LoVo (cell line): ENCODE results near the gene NR5A1.

Source experiments
- DNase-seq: peaks from one replicate; pipeline ENCODE4 v3.0.0-alpha.2; 2016; ENCODE audit warnings: low spot score

The NR5A1 gene

DNA sequence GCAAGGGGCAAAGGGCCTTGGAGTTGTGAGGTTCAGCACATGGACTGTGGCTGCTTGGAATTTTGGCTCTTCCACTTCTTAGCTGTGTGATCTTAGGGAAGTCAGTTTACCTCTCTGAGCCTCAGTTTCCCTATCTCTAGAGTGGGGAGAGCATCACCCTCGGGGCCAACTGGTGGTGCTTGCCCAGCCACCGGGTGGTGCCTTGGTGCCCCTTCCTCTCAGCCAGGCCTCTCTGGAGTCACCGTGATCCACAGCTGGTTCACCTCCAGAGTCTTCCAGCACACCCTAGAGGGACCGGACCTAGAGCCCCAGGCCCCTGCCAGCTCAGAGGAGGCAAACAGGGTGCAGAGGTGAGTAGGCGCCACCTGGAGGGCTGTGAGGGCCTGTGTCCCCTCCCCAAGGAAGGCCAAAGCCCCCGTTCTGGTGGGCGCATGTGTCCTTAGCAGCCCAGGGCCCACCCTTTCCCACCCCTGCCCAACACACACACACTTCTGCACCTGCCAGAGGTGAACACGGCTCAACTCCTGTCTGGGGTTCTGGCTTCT, 49.2 kb downstream of the NR5A1 start:
- no peak for DNase-seq

DNA sequence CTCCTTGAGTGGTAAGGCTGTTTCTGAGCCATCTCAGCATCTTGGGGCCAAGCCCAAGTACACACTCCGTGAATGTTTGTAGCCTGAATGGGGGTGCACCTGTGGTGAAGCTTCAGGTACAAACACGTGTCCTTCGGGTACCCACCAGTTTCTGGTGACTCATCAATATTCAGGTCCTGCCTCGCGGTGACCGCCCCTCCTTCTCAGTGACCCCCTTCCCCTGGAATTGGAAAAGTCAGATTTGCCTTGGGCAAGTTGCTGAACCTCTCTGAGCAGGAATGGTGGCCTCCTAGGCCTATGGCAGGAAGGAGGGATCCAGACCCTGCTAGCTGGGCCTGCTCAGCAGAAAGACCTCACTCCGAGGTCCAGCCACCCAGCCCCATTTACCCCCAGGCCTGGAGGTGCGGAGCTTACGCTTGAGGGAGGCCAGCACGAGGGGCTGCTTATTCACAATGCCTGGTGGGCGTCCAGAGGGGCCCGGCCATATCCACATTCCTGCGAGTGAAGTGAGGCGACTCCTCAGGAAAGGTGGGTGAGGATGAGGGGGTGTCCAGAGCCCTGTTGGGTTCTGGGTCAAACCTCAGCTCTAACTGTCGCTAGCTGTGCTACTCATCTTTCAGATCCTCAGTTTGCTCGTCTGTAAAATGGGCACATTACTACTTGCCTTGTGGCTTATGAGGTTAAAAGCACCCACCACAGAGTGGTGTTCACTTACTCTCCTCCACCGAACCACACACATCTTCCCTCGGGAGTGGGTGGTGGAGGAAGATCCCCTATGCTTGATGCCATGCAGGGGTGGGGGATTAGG, 49.9 kb downstream of the NR5A1 start:
- DNase-seq = no peak

DNA sequence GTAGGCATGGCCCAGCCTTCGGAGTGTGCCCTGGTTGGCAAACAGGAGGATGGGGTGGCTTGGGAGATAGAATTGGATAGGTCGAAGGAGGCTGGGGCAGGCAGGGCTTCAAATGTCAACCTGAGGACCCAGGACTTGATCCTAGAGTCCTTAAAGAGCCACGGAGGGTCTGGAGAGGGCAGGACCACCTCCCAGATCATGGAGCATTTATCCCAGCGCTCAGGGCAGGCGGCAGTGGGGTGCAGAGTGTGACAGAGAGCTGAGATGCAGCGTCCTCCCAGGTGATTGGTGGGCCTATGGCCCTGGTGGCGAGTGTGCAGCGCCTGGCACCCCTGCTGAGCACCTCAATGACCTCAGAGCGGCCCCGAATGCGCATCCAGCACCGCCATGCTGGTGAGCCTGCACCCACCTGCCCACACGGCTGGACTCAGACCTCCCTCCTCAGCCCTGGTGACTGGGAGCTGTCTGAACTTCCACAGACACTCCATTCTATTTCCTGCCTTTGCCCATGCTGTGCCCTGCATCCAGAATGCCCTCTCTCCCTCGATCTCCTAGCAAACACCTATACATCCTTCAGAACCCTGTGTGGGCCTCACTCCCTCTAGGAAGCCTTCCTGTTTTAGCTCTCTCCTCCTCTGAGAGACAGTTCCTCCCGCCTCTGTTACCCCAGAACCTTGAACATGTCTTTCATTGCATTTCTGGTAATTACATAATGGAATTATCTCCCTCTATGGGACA, 50.7 kb downstream of the NR5A1 start:
- DNase-seq = no peak

DNA sequence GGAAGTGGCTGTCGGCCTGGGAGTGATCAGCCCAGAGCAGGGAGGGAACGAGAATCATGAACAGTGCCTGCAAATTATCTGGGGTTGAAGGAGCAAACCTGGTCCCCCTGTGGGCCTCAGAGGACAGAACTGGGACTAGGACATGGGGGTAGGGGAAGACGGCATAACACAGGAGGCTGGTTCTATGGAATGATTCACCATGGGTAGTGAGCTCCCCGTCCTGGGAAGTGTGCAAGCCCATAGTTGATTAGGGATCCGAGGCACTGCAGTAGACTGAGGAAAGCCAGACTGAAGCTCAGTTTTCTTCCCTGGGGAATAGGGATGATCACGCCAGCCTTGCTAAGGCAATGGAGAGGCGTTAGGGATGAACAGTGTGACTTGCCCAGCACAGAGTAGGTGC, 51.4 kb downstream of the NR5A1 start:
- DNase-seq = no peak

DNA sequence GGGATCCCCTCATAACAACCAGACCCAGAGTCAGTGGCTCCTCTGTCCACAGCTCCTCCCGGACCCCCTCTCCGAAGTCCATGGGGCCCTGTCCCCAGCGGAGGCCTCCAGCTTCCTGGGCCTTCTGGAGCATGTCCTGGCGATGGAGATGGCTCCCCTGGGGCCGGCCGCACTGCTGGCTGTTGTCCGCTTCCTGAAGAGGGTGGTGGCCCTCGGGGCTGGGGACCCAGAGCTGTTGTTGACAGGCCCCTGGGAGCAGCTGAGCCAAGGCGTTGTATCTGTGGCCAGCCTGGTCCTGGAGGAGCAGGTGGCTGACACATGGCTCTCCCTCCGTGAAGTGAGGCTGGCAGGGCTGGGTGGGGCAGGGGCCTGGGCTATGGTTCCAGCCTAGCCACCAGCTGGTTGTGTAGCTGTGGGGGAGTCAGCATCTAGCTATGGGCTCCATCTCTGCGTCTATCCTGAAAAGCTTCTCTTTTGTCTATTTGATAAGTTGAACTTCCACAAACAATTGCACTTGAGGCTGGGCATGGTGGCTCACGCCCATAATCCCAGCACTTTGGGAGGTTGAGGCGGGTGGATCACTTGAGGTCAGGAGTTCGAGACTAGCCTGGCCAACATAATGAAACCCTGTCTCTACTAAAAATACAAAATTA, 52.3 kb downstream of the NR5A1 start:
- no peak for DNase-seq

DNA sequence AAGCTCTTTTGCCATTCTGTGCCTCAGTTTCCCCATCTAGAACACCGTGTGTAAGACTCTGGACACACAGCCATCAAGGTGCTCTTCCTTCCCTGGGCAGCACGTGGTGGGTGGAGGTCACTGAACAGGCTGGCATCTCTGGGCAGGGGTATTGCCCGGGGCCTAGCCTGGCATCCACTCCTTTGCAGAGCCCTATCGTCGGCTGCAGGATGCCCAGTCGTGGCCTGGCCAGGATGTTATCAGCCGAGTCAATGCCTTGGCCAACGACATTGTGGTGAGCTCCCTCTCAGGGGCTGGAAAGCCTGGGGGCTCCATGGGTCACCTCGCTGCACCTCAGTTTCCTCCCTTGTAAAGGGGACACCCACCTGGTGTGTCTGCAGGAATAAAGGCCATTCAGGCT, 52.9 kb downstream of the NR5A1 start:
- DNase-seq = no peak

DNA sequence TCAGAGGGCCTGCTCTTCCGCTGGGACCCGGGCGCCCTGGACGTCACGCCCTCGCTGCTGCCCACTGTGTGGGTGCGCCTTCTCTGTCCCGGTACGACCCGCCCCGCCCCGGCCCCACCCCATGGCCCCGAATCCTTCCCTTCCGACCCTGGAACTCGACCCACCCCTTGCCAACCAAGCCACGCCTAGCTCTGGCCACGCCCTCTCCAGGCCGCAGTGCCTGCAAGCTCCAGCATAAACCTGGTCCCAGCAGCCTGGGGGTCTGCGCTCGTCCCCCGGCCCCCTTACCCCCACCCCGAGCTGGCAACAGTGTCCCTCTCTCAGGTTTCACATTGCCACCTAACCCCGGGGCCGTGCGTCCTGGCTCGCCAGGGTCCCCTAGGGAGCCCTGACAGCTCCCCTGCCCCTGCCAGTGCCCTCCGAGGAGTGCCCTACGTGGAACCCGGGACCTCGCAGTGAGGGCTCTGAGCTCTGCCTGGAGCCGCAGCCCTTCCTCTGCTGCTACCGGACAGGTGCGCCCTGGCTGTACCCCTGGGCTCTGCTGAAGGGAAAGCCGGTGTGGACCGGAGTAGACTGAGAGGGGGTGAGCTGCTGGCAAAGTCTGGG, 53.5 kb downstream of the NR5A1 start:
- peak; percentile 36 for DNase-seq

DNA sequence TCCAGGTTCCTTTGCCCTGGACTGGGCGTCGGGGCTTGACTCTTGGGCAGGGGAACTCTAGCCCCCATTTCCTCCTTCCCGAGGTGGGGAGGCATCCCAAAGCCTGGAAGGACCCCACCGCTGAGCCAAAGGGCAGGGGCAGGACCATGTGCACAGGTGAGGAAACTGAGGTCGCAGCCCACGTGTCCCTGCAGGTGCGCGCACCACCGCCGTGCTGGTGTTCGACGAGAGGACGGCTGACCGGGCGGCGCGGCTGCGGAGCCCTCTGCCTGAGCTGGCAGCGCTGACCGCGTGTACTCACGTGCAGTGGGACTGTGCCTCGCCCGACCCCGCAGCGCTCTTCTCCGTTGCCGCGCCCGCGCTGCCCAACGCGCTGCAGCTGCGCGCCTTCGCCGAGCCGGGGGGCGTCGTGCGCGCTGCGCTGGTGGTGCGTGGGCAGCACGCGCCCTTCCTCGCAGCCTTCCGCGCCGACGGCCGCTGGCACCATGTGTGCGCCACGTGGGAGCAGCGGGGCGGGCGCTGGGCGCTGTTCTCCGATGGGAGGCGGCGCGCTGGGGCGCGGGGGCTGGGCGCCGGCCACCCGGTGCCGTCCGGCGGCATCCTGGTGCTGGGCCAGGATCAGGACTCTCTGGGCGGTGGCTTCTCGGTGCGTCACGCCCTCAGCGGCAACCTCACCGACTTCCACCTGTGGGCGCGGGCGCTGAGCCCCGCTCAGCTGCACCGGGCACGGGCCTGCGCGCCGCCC, 54.2 kb downstream of the NR5A1 start:
- DNase-seq = no peak

DNA sequence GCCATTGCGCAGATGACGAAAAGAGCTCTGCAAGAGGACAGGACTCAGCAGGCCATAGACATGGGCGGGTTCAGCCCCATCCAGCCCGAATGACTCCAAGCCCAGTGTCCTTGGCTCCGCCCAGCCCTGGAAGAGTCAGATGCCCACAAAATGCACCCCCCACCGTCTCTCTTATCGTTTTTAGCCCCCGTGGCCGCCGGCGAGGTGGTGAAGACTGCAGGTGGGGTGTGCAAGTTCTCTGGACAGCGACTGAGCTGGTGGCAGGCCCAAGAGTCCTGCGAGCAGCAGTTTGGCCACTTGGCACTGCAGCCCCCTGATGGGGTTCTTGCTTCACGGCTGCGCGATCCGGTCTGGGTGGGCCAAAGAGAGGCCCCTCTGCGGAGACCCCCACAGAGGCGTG, 54.9 kb downstream of the NR5A1 start:
- no peak for DNase-seq

DNA sequence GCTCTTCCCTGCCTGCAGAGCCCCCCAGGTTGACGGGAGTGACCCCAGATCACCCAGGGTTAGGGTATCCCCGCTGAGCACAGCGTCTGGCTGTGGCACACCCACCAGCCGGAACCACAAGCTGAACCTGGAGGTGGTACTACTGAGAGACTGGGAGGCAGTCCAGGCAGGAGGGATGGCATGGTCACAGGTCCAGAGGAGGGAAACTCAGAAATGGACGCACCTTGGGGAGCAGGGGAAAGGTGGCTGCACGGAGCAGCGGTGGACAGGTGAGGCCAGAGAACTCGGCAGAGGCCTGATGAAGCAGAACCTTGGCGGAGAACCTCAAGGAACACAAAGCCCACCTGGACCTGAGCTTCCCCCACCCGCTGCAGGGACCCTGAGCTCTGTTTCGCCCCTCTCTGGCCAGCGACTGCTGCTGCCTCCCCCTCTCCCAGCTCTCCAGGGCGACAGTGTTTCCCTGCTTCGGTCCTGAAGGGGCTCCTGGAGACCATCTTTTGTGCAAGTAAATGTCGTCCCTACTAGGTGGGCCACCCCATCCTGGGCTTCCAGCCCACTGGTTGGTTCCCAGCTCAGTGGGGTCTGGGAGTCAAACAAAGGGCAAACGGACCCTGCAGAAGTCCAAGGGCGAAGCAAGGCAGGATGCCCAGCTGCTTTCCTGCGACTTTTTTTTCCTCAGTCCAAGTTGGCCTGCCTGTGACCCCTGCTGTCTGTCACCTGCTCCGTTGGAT, 56.1 kb downstream of the NR5A1 start:
- DNase-seq = no peak

DNA sequence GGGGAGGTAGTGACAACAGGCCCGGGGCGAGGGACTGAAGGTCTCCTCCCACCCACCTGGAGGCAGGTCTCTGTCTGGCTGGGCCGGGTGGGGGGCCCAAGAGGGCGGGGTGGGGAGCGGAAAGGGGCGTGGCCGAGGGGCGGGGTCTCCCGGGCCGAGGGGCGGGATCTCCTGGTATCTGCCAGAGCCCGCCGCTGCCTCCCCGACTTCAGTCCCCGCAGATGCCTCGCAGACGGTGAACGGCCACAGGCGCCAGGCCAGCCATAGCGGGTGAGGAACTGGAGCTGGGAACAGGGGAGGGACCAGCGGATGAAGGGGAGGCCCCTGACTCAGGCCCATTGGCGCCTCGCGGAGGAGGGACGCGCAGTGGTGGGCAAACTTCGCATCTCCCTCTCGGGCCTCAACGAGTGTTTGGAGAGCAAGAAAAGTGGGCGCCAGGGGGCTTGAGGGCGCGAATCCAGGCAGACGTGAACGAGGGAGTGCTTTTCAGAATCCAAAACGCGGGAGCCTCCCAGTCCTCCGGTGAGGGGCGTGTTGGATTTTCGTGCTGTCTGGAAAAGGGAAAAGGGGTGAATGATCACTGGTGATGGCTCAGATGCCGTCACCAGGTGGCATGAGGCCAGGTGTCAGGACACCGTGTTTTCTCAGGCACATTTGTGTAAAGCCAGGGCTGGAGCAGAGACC, 56.8 kb downstream of the NR5A1 start, which contains the start of gene ADGRD2:
TSS of gene ADGRD2 (plus strand) at position 211 of the 684 bp plus-strand sequence. CDS start 1,216 bp downstream, outside the sequence.
- DNase-seq = no peak

DNA sequence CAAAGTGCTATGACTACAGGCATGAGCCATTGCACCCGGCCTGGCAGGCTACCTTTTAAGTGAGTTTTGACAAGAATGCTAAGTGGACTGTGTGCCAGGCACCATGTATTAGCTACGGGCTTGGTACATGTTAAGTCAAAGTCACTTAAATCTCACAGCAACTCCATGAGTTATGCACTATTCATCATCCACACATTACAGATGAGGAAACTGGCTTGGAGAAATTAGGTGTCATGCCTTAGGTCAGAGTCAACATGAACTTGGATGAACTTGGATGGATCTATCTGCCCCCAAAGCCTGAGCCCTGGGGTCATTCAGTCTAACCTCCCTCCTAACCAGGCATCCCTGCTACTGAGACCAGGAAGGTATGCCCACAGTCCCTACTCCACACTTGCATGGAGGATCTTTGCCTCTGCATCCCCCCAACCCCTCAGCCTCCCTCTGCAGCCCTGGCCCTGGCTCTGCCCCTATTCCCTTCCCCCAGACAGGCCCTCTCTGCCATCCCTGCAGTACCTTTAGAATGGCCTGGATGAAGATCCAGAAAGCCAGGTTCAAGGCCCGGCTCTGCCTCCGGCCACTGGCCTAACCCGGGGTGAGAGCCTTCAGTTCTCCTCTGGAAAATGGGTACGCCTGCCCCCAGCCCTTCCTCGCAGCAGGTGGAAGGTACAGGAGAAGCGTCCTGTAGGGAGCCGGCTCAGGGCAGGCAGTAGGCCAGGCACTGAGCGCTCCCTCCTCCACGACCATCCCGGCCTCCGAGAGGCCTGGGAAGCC, 57.6 kb downstream of the NR5A1 start:
- DNase-seq = no peak

DNA sequence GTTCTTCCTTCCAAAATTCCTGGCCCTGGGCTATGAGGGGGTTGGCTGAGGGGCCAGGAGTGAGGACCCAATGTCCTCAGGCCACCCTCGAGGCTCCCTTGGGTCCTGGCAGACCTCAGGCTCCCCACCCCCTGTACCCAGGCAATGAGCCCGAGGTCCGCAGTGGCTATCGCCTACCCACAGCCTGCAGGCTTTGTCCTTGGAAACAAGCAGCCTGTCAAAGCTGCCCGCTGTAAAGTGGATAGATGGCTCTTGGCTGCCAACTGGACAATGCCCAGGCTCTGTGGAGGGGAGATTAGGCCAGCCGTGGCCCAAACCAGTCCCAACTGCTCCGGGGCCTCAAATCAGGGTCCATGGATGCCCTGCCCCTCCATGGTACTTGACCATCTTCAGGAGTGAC, 59.2 kb downstream of the NR5A1 start:
- DNase-seq = no peak

DNA sequence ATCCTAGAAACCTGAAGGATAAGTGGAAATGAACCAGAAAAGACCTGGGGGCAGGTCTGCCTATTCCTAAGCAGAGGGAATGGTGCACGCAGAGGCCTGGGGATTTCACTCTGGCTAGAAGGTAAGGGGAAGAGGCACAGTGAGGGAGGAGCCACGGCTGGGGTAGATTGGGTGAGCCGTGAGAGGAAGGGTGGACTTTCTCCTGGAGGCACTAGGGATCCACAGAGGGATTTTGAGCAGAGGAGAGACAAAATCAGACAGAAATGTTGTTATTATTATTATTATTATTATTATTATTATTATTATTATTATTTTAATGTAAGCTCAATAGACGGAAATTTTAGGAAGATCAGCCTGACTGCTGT, 59.9 kb downstream of the NR5A1 start:
- no peak for DNase-seq

DNA sequence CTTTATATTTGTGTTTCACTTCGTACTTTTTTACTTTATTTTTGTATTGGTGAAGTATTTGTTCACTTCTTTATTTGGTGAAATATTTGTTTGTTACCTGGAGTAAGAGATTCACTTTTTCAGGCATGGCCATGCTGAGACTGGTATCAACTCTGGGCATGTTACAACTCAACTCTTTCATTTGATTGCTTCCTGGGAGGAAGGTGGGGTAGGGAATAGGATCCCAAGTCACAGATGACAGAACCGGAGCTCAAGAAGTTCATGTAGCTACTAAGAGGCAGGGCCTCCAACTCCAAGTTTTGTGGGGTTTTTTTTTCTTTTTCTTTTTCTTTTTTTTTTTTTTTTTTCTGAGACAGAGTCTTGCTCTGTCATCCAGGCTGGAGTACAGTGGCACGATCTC, 63.0 kb downstream of the NR5A1 start:
- DNase-seq = no peak

DNA sequence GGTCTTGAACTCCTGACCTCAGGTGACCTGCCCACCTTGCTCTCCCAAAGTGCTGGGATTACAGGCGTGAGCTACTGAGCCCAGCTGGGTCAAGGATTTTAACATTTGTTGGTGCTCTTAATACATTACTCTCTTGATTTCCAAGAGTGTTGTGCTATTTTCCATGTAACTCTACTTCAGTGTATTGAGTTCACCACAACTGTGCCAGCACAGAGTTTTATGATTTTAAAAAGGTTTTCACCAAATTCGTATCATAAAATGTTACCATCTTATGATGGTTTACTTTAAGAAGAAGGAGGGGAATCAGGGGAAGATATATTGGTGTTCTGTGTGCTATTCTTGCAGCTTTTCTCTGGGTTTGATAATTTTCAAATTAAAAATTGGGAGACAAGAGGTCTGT, 63.6 kb downstream of the NR5A1 start:
- no peak for DNase-seq

DNA sequence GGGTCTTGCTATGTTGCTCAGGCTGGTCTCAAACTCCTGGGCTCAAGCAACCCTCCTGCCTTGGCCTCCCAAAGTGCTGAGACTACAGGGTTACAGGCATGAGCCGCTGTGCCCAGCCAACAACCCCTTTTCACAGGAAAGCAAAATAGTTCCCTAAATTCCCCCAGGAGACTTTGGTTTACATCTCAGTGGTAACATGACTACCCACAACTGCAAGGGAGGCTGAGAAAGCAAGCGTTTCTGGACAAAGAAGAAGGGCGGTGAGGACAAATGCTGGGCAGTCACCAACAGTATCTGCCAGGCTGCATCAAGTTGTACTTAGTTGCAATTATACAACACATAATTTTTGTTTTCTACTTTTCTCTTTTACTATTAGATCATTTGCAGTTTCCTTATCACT, 64.4 kb downstream of the NR5A1 start:
- no peak for DNase-seq

DNA sequence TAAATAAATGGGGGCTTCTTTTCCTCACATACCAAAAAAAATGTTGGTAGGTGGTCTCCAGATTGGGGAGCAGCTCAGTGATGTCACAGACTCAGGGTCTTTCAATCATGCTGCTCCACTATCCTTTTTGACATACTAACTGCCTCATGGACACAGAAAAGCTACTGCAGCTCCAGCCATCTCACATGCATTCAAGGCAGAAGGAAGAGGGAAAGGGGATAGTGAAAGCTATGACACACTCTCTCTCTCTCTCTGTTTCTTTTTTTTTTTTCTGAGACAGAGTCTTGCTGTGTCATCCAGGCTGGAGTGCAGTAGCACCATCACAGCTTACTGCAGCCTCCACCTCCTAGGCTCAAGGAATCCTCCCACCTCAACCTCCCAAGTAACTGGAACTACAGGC, 64.8 kb downstream of the NR5A1 start:
- DNase-seq = no peak

DNA sequence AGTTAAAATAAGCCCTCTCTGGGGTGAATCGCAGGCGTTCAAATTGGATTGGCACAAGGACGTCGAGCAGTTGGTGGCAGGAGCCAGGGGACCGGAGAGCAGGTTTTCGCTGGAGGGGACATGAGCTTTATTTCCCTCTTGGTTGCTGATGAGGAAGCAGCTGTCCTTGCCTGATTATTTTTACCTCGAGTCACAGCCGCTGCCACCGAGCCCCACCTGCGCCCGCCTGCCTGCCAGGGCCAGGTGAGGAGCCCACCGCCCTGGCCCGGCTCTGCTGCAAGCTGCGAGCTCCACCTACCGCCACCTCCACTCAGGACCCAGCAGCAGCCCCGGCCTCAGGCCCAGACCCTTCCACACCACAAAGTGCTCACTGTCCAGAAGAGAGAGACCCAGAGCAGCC, 65.9 kb downstream of the NR5A1 start:
- no peak for DNase-seq

DNA sequence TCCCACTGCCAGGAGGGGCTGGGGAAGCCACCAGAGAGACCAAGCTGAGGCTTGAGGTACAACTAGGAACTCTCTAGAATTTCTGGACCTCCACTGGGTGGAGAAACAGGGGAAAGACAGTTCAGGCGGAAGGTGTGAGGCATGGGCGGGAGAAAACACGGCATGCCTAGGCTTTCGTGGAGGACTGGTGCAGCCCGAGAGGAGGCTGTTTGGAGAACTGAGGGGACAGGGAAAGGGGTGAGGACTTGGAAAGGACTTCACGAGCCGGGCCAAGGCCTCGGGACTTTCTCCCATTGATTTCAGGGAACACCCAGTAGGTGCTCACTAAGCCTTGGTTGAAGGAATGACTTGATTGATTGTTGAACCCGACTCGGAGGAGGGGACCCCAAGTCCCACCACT, 66.4 kb downstream of the NR5A1 start:
- DNase-seq = no peak
